Measurements from ENCODE around the gene ATCAY.

- no peak for TF ChIP-seq CTCF (IDR thresholded peaks at IDR 0.05)
- no peak for TF ChIP-seq POLR2AphosphoS5 (IDR thresholded peaks at IDR 0.05; ENCODE audit: insufficient read depth in 1 of 2, low read depth in 1 of 2)
- TF ChIP-seq POLR2A (IDR thresholded peaks at IDR 0.05), result no peak
Measured at GRCh38 chr19:3849092-3849491, 31.4 kb upstream of the ATCAY start.
